Measurements from ENCODE around the gene LRRC1. TPM values are rescaled to one million over a fixed set of nuclear protein-coding genes. Genes with fewer than 3 reads are reported as not detected.

LRRC1 gene
- total and polyA plus RNA-seq, 2 of the 8 experiments (the other 6 are each of a cell fraction or from before 2014, with no cell fraction given) = 6.7 to 15.9 TPM

GRCh38 chr6:53799340-53799739 lies 4.5 kb downstream of the LRRC1 start:
- Histone ChIP-seq H3K18ac (ENCODE audit: extremely low read depth, low read length) (no peak overlapping the region), H3K4me3 (ENCODE audit: extremely low read depth in 1 of 4, insufficient read depth in 2 of 4, low read depth in 3 of 4, low read length in 4 of 4) (no peak overlapping the region), H3K9me3 (ENCODE audit: insufficient read depth in 2 of 2, low read depth in 1 of 2, low read length in 1 of 2) (no peaks in the 10 kb centered on the region), H2BK15ac (ENCODE audit: low read length) (no peak overlapping the region), H2AFZ (ENCODE audit: low read length) (no peak overlapping the region), H3K79me1 (ENCODE audit: low read depth, low read length) (peaks cover 13% of the 10 kb centered on the region), H4K20me1 (replicated peaks in 1 of 2; ENCODE audit: control insufficient read depth in 1 of 2, insufficient read depth in 2 of 2, low read length in 2 of 2) (peaks cover 5% of the 10 kb centered on the region in 2 experiments), H3K23me2 (ENCODE audit: low read depth, low read length) (peaks cover 14% of the 10 kb centered on the region), H4K8ac (ENCODE audit: extremely low read depth, insufficient read depth, low read length) (no peak overlapping the region), H3K4me1 (replicated peaks in 1 of 4; ENCODE audit: control insufficient read depth in 3 of 4, insufficient read depth in 4 of 4, low read length in 3 of 4) (peaks cover 0 to 6% (median 2%) of the 10 kb centered on the region in 4 experiments; a peak in 5 of 7 replicates), H2BK120ac (replicated peaks; ENCODE audit: low read depth, low read length) (no peak overlapping the region), H3K4ac (replicated peaks; ENCODE audit: insufficient read length, low read depth, low read length) (no peak overlapping the region), H3K23ac (ENCODE audit: insufficient read length) (no peak overlapping the region), H3K56ac (replicated peaks; ENCODE audit: insufficient read length, low read depth, low read length) (no peak overlapping the region), H3K14ac (ENCODE audit: insufficient read length) (no peak overlapping the region), H3K4me2 (ENCODE audit: insufficient read depth in 1 of 2, low read depth in 2 of 2, low read length in 2 of 2) (no peak overlapping the region), H4K91ac (replicated peaks; ENCODE audit: insufficient read length, low read length) (no peak overlapping the region), H2BK5ac (ENCODE audit: low read depth, low read length) (no peak overlapping the region), H4K5ac (ENCODE audit: insufficient read length, low read depth, low read length) (no peak overlapping the region), H3K27ac (ENCODE audit: low read depth, low read length) (no peak overlapping the region), H2BK12ac (ENCODE audit: low read depth, low read length) (no peak overlapping the region), H3K27me3 (replicated peaks in 1 of 4; ENCODE audit: control insufficient read depth in 3 of 4, extremely low read depth in 1 of 4, insufficient read depth in 3 of 4, low read length in 3 of 4) (peaks cover 0 to 6% (median 2%) of the 10 kb centered on the region in 4 experiments; a peak in 3 of 7 replicates), H3K79me2 (ENCODE audit: control insufficient read depth in 1 of 2, insufficient read depth in 2 of 2, low read length in 2 of 2) (peaks cover 0 to 62% of the 10 kb centered on the region in 2 experiments), H3K9ac (replicated peaks in 1 of 4; ENCODE audit: extremely low read depth in 1 of 4, low read depth in 3 of 4, low read length in 3 of 4) (no peak overlapping the region), H2BK20ac (ENCODE audit: low read length) (no peak overlapping the region), H2AK5ac (ENCODE audit: low read depth, low read length) (no peak overlapping the region), H3K36me3 (ENCODE audit: control insufficient read depth in 2 of 4, insufficient read depth in 4 of 4, low read length in 3 of 4) (no peaks in the 10 kb centered on the region)
- no peak for TF ChIP-seq POLR2A (IDR thresholded peaks at IDR 0.05; ENCODE audit: control extremely low read depth in 1 of 2, low read depth in 2 of 2, low read length in 2 of 2)
- no peak for TF ChIP-seq TCF12 (IDR thresholded peaks at IDR 0.05; ENCODE audit: low read depth, low read length)
- TF ChIP-seq BACH1 (IDR thresholded peaks at IDR 0.05; ENCODE audit: low read length) = no peak
- no peak for TF ChIP-seq CBX8 (IDR thresholded peaks at IDR 0.05; ENCODE audit: borderline replicate concordance, low read depth, low read length)
- TF ChIP-seq SUZ12 (IDR thresholded peaks at IDR 0.05; ENCODE audit: low read length) = no peak
- no peak for TF ChIP-seq SP2 (IDR thresholded peaks at IDR 0.05; ENCODE audit: low read length)
- TF ChIP-seq CTBP2 (IDR thresholded peaks at IDR 0.05; ENCODE audit: borderline replicate concordance, insufficient read depth, insufficient read length, low read length) = no peak
- no peak for TF ChIP-seq KDM1A (IDR thresholded peaks at IDR 0.05; ENCODE audit: borderline replicate concordance, low read length)
- no peak for TF ChIP-seq BCL11A (IDR thresholded peaks at IDR 0.05; ENCODE audit: low read depth in 2 of 2, low read length in 2 of 2)
- ChIA-PET POLR2A (ENCODE audit: partially characterized antibody) (no interaction called here), CTCF (ENCODE audit: partially characterized antibody) (interaction anchor here (1.0 to 1.6 kb wide), 3 partner anchors 71 to 157 kb away, joined by 3 to 7 read pairs (median 4); no protein-coding TSS in a partner anchor)
- FAIRE-seq (no peak), DNase-seq (ENCODE audit: low read depth in 1 of 2, low spot score in 2 of 2) (no peak)
- 86% methylated on average over 3 of the region's 3 CpGs; no CpG with 5 or more reads in 1 of the 2 experiments for WGBS, 2 experiments (ENCODE audit: extremely low coverage in 1 of 2, insufficient coverage in 1 of 2, insufficient read length in 1 of 2, insufficient replicate concordance in 2 of 2, low coverage in 1 of 2, low lambda C conversion rate in 2 of 2, missing lambda C conversion rate in 1 of 2)
